NCI-H1694 treated with DMSO at 0.1 percent for 48 hours (cell line): Measurements from ENCODE around the gene TNFAIP3.

Experiments
- DNase-seq: peaks from one replicate; lab custom pipeline; 2025; lab: John Stamatoyannopoulos, UW

TNFAIP3 gene

DNA sequence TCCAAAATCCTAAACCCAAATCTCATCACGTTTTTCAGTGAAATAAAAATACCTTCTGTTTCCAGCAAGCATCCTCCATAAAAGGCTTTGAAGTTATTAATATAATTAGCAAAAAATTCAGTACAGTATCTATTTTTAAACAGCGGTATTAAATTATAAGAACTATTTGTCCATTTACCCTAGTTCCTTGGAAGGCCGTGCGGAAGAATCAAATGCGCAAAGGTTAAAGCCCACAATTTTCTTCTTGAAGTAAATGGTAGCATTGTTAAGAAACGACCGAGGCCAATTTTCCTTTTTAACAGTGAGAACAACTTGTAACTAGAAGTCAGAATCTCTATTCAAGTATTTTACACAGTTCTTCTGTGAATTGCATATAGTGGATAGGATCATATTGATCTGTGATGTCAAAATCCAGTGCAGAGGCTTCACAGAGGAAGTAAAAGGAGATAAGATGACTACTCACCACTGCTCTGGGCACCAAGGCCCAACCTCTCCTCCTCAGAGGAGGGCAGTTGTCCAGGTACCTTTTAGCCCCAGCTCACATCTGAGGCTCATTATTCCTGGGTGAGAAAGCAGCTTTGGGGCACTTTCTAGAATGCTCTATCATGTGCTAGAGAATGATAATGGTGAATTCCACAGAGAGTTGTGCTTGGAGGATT lies 36.3 kb downstream of the TNFAIP3 start:
- DNase-seq: no peak

DNA sequence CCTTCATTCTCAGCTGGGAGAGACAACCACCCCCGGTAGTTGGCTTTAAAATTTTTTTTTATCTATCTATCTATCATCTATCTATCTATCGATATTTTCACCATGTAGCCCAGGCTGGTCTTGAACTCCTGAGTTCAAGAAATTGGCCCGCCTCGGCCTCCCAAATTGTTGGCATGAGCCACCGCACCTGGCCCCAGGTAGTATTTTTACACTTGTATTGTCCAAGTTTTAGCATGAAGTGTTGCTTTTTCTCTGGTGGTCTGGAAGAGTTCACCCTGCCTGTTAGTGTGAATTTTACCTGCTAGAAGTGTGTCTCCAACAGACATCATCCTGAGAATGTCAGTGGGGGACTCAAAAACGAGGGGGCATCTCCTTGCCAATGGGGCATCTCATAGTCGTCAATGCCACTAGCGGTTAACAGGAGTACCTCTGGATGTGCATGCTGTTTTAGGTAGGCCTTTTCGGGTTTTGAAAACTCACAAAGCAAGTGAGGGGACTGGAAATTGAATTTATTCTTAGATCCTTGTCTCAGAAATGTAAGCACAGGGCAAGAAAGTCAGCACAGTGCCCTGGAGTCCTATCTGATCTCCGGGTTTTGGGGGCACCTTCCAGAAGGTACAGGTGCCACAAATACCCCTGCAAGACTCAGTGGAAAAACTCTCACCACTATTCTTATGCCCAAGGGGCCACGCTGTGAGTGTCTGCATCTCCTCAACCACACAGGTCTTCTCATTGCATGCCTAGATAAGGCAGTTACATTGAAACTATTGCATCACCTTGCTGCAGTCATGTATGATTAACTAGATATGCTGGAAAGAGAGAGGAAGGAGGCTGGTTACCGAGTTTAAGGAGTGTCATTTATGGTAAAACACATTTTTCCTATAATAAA lies 37.1 kb downstream of the TNFAIP3 start:
- no peak for DNase-seq

DNA sequence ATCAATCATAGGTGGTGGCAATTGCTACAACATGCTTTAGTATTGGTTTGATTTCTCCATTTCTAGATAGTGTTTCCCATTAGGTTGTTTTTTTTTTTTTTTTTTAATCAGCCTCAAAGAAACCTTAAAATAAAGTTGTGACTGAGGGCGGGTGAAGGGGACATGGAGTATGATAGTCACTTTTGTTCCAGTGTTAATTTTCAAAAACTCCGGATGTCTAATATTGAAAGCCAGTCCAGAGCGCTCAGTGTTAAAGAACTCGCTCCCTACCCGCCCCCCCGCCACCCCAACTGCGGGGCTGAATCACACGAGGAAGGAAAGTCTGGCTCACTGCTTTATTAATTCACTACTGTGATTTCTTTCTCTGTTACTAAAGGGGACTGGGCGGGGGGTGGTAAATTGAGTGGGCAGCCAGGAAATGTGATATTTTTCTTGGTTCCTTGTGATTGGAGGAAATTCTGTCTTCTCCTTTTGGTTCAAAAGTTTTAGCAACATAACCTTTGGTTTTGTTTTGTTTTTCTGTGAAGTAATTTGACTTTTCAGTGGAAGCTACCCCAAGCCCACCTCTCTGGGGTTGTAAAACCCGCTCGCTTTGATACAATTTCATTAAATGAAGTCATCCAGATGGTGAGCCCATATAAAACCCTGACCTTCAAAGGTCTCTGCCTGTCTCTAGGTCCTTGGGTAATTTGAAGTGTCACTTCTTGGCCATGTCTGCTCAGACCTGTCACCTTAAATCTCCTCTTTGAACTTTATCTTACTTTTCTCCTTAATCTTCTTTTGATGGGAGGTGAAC lies 38.0 kb downstream of the TNFAIP3 start:
- no peak for DNase-seq

DNA sequence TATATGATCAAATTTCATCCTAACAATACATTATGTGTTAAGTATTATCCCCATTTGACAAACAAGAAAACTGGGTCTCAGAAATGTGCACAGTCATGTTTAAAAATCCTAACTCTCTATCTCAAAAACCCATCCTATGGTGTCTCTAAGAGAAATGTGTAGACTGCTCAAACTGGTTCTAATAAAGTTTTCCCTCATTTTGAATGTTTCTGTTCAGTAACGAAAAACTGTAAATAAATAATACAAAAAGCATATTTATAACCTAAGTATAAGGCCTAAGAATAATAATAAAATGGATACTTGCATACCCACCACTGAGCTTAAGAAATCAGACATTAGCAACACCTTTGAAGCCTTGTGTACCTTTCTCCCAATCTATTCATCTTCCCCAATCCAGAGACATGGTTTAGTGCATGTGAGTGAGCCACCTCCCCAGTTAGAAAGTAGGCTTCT lies 39.0 kb downstream of the TNFAIP3 start:
- no peak for DNase-seq

DNA sequence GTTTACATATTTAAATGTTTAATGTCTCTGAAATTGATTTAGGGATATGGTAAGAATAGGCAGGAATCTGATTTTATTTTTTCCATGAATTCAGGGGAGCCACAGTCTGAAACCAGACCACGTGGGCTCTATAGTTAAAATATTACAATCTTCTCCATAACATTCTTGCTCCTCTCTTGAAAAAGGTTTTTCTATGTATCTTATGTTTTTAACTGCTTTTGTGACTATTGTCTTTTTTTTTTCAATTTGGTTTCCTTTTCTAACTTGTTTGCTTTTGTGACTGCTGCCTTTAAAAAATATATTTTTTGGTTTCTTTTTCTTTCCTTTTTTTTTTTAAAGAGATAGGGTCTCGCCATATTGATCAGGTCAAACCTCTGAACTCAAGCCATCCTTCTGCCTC lies 40.1 kb downstream of the TNFAIP3 start:
- DNase-seq: no peak

DNA sequence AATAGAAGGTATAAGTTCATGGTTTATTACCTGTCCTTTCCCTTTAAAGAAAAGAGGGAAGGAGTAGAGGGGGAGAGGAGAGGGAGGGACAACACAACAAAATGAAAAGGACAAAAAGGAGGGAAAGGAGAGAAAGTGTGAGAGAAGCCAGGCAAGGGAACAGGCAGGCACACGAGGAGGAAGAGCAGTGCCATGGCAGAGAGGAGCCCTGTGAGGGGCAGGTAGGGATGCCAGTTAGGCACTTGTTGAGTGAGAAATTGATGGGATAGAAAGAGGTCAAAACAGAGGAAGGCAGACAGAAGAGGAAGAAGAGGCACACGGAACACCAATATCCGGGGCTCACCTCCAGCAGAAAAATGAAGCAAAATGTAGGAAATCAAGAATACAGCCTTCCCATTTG lies 42.5 kb downstream of the TNFAIP3 start:
- DNase-seq: no peak

DNA sequence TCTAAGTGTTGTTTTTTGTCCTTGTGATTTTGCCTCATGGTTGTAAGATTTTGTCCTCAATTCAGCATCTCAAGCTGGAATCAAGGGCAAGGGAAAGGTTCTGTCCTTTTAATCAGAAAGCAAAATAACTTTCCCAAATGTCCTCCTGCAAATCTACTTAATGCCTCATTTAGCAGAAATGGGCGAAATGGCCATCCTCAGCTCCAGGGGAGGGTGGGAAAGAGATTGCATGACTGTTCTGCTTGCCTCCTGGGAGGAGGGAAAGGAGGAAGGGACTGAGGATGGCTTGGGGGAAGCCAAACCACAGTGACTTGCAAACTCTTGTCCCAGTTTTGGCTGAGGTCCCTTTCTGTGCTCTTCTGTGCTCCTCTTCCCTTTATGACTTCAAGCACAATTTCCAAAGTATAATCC lies 43.4 kb downstream of the TNFAIP3 start:
- no peak for DNase-seq

DNA sequence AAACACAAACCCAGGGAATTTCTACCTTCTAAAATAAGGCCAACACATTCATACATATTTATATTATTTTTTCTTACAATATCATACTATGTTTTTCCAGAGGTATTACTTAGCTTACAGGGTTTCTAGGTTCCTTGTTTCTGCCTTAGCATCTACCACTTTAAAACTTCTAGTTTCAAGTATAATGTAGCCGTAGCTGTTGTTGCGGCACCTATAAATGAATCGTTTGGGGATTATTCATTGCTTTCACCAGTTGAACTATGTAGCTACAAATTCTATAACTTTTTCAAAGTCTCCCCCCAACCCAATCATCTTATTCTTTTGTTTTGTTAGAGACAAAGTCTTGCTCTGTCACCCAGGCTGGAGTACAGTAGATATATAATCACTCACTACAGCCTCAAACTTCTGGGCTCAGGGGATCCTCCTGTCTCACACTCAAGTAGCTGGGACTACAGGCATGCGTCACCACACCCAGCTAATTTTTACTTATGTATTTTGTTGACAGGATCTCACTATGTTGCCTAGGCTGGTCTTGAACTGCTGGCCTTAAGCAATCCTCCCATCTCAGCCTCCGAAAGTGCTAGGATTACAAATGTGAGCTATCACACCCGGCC lies 43.9 kb downstream of the TNFAIP3 start:
- no peak for DNase-seq

DNA sequence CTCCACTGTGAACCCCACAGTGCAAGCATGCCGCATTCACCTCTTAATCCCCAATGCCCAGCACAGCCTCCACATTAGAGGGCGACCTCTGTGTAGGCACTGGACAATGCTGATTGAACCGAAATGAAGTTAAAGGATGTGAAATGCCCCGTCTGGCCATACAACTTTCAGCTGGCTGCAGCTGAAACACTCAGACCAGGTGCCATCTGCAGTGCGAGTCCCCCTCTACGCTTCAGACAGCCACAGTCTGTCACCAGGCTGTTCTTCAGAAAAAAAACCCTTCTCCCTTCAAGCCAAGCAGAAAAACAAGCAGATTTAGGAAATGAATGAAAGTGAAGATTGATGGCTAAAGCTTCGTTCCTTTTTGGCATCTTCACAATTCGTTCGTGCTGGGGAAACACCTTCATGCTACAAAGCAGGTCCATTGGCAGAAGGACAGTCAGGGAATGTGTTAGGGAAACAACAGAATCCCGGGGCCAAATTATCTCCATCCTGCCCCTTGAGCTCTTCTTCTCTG lies 44.7 kb downstream of the TNFAIP3 start:
- DNase-seq: no peak

DNA sequence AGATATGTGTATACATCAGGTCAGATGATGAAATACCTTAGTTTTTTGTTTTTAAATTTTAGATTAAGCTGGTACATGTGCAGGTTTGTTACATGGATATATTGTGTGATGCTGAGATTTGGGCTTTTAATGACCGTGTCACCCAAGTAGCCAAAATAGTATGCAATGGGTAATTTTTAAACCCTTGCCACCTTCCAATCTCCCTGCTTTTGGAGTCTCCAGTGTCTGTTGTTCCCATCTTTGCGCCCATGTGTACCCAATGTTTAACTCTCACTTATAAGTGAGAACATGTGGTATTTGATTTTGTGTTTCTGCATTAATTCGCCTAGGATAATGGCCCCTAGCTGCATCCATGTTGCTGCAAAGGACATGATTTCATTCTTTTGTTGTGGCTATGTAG lies 45.8 kb downstream of the TNFAIP3 start:
- no peak for DNase-seq

DNA sequence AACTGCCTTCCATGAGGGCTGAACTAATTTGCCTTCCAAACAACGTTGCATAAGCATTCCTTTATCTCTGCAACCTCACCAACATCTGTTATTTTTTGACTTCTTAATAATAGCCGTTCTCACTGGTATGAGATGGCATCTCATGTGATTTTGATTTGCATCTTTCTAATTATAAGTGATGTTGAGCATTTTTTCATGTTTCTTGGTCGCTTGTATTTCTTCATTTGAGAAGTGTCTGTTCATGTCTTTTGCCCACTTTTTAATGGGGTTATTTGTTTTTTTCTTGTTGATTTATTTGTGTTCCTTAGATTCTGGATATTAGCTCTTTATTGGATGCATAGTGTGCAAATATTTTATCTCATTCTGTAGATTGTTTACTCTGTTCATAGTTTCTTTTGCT lies 46.4 kb downstream of the TNFAIP3 start:
- DNase-seq: no peak

DNA sequence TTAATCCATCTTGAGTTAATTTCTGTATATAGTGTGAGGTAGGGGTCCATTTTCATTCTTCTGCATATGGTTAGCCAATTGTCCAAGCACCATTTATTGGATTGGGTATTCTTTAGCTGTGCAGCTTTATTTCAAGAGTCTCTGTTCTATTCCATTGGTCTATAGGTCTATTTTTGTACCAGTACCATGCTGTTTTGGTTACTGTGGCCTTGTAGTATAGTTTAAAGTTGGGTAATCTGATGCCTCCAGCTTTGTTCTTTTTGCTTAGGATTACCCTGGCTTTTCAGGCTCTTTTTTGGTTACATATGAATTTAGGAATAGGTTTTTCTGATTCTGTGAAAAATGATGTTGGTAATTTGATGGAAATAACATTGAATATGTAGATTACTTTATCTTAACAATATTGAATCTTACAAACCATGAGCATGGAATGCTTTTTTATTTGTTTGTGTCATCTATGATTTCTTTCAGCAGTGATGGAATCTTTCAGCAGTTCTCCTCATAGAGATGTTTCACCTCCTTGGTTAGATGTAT lies 47.0 kb downstream of the TNFAIP3 start:
- no peak for DNase-seq

DNA sequence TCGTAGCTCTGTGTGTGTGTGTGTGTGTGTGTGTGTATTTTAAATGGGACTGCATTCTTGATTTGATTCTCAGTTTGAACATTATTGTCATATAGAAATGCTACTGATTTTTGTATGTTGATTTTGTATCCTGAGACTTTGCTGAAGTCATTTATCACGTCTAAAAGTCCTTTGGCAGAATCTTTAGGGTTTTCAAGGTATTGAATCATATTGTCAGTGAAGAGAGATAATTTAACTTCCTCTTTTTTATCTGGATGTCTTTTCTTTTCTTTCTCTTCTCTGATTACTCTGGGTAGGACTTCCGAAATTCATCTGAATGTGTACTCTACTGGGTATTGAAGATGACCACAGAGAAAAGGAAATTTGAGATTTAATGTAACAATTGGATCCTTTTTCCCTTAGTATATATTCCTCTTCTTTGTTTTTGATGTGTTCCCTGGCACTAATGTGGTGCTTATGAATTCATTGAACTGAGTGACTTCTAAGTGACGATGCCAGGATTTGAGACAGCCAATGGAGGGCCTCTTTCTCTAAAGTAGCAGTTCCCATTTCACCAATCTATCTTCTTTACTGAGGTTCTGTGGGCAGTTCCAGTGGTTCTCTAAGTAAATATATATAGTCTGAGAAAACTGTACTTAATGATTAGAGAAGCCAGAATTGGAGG lies 47.6 kb downstream of the TNFAIP3 start:
- no peak for DNase-seq

DNA sequence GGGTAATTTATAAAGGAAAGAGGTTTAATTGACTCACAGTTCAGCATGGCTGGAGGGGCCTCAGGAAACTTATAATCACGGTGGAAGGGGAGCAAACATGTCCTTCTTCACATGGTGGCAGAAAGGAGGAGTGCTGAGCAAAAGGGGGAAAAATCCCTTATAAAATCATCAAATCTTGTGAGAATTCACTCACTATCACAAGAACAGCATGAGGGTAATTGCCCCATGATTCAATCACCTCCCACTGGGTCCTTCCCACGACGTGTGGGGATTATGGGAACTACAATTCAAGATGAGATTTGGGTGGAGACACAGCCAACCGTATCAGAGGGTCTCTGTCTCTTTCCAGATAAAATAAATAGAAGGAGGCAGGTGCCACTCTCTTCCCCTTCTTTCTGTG lies 48.7 kb downstream of the TNFAIP3 start:
- DNase-seq: no peak

DNA sequence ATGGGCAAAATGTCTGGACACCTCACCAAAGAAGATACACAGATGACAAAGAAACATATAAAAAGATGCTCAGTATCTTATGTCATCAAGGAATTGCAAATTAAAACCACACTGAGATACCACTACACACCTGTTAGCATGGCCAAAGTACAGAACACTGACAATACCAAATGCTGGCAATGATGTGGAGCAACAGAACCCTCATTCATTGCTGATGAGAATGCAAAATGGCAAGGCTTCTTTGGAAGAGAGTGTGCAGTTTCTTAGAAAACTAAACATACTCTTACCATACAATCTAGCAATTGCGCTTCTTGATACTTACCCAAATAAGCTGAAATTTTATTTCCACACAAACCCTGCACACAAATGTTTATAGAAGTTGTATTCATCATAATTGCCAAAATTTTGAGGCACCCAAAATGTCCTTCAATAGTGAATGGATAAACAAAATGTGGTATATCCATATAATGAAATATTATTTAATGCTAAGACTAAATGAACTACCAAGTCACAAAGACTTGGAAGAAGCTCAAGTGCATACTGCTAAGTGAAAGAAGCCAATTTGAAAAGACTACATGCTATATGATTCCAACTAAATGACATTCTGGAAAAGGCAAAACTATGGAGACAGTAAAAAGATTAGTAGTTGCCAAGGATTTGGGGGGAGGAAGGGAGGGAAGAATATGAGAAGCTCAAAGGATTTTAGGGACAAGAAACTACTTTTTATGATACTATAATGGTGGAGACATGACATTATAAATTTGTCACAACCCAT lies 50.7 kb downstream of the TNFAIP3 start:
- DNase-seq: no peak

DNA sequence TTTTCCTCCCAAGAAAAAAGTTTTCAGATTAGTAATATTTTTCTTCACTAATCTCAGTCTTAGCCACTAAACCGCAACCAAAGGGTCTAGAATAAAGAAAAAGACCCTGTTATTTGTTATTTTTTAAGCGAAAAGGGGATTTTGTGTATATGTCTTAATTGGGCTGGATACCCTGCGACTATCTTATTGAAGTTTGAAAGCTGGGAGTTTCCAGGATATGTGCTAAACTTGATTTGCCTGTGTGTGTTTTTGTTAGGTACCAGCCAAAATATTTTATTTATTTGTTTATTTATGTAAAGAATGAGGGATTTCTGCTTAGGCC lies 52.4 kb downstream of the TNFAIP3 start:
- DNase-seq: no peak

DNA sequence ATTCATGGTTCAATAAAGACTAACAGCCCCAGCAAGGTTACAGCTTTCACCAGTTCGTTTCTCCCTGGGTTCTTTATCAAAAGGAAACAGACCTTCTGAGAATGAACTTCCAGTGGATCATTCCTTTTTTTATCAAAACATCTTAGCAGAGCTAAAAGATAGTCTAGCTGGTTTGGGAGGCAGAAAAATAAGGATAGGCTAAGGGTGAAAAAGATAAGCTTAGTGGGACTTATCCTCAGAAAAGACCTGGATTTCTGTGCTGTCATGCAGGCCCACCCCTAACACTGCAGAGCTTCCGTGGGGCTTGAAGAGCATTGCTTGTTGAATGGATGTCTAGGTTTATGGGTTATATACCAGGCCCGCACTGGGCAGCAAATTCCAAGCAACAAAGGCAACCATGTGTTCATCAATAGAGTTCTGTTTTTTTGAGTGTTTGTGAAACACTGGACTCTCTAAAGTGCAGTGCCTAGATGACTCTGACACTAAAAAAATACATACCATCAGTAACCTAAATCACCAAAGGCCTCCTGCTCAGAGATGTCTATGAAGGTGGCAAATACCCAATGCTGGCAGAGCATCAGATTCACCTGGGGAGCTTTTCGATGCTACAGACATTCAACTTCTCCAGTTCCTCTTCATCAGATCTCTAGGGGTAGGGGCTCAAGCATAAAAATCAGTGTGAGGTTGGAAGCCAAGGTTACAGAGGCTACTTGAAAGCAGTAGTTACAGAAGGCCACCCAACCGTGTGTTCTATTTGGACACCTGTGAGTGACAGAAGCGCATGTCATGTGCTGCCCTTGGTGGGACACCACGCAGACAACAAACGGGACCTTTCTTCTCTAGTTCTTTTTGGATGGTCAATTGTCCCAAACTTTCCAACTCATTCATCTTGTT lies 53.0 kb downstream of the TNFAIP3 start:
- no peak for DNase-seq

DNA sequence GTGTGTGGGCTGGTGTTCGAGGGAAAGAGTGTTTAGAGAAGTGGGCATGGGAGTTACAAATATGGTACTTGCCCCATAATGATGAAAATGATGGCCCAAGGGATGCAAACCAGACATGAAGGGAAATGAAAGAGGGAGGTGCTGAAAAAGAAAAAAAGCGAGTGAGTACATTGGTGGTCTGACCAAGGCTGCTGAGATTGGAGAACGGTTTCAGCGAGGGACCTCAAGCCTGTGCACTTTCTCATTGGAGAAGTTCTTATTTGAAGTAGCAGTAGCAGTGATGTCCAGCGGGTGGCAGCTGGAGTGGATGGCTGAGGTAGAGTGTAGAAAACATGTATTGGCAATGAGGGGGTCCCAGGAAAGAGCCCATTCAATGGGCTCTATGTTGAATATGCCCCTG lies 54.8 kb downstream of the TNFAIP3 start:
- no peak for DNase-seq

DNA sequence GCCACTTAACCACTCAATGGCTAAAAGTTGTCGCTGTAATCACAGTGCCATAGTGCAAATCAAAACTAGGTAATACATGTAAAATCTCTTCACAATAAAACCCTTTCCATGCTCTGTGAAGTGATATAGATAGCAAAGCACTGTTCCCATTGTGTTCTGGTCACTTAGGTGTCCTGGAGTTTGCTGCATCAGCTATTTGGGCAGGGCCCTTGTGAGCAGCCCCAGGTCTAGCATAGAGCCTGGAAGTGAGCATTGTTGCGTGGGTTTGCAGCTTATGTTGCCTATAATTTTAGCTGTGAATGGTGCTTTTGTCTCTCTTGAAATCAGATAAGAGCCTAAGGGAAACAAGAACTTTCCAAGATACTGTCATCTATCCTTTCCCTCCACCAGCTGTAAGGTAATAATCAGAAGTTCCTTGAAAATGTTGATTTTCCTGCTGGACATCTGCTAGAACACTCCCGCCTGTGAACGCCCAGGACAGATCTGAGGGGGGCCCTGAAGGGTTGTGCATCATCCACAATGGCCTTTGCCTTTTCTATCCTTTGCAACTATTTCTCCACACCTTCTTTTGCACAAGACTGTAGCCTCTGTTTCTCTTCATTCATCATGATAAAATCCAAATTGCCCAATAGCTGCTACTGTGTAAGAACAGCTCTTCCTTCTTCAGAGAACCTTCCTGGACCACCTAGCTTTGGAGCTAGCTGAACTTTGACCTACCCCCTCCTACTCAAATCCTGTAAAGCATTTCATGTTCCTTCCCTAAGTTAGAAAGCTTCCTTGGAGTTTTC lies 57.0 kb downstream of the TNFAIP3 start:
- no peak for DNase-seq
